HepG2 (cell line): ENCODE results near the gene INHA. TPM values are rescaled to one million over a fixed set of nuclear protein-coding genes. Genes with fewer than 3 reads are reported as not detected.

Source experiments
- ATAC-seq: fragments of 200-7000 bp; cut with Tn5 transposase; 3 replicates; pipeline ENCODE4 v1.9.1; 2020; ENCODE audit warnings: mild to moderate bottlenecking, moderate library complexity
- BruUV-seq: library from RNA; stranded (reverse); fragments of 400-500 nt; replicated peaks from 2 replicates; lab custom pipeline; 2021; lab: Mats Ljungman, UMichigan
- CTCF ChIA-PET: fragments of 300-600 bp; formaldehyde crosslinking; extraction: SDS; loops from one replicate; lab custom pipeline; 2021; ENCODE audit warnings: low total read pairs, inconsistent platforms, low intra/inter-chr PET ratio; lab: Yijun Ruan, JAX
- POLR2A ChIA-PET: fragments of 350-600 bp; sonication (Branson Sonifier 250); formaldehyde crosslinking; loops from one replicate; lab custom pipeline; 2020; ENCODE audit warnings: antibody characterized with exemption, inconsistent platforms; lab: Yijun Ruan, JAX
- DNase-seq: peaks from one replicate; pipeline ENCODE4 v3.0.0-alpha.2; 2015; ENCODE audit warnings: low spot score
- FAIRE-seq: peaks from 3 replicates; lab custom pipeline; 2011; peaks lifted over from hg19 to GRCh38; lab: Jason Lieb, UNC
- H2AFZ ChIP-seq: one replicate; pipeline ENCODE4 v1.6.1; 2011; ENCODE audit warnings: low read length, inconsistent platforms
- H3K27ac ChIP-seq: fragments of 300-600 bp; 3 replicates; pipeline ENCODE4 v1.8.0; 2011; ENCODE audit warnings: mixed run types, mild to moderate bottlenecking, mixed read lengths, low read length, inconsistent platforms; ENCODE audit not compliant: insufficient read depth; ENCODE audit errors: extremely low read length
- H3K27me3 ChIP-seq, 2 experiments: fragments of 200-600 bp in 1 of 2; 2 replicates in 1 of 2; 3 replicates in 1 of 2; pipeline versions ENCODE4 v1.6.0 to v1.8.0; 2011; ENCODE audit warnings: low read length in 2 of 2, mild to moderate bottlenecking in 2 of 2, moderate library complexity in 2 of 2, inconsistent platforms in 1 of 2; ENCODE audit not compliant: insufficient read depth in 2 of 2, control insufficient read depth in 1 of 2
- H3K36me3 ChIP-seq, 2 experiments: fragments of 200-600 bp in 1 of 2; replicated peaks in 1 of 2; 2 replicates in 1 of 2; 3 replicates in 1 of 2; pipeline versions ENCODE4 v1.5.1 to v1.8.0; 2011; ENCODE audit warnings: low read length in 2 of 2, inconsistent platforms in 1 of 2; ENCODE audit not compliant: insufficient read depth in 2 of 2, control insufficient read depth in 1 of 2
- H3K4me1 ChIP-seq: 2 replicates; pipeline ENCODE4 v1.5.1; 2012; ENCODE audit warnings: low read length, inconsistent platforms; ENCODE audit not compliant: insufficient read depth
- H3K4me2 ChIP-seq: 2 replicates; pipeline ENCODE4 v1.6.0; 2011; ENCODE audit warnings: low read depth, low read length, inconsistent platforms
- H3K4me3 ChIP-seq, 3 experiments: fragments of 200-600 bp in 1 of 3; sonication (generic), shearing (Covaris generic) in 1 of 3; replicated peaks in 1 of 3; 2 replicates each; pipeline ENCODE4 v1.5.1; 2011 to 2016; ENCODE audit warnings: low read length in 3 of 3, inconsistent platforms in 2 of 3, low read depth in 2 of 3, mild to moderate bottlenecking in 2 of 3, control low read depth in 1 of 3, mixed read lengths in 1 of 3; ENCODE audit not compliant: insufficient read depth in 1 of 3
- H3K79me2 ChIP-seq: one replicate; pipeline ENCODE4 v1.6.1; 2011; ENCODE audit warnings: low read length, inconsistent platforms; ENCODE audit not compliant: insufficient read depth
- H3K9ac ChIP-seq: 2 replicates; pipeline ENCODE4 v1.6.0; 2011; ENCODE audit warnings: mild to moderate bottlenecking, low read depth, low read length, inconsistent platforms; ENCODE audit not compliant: insufficient read depth
- H3K9me3 ChIP-seq: 2 replicates; pipeline ENCODE4 v1.5.1; 2012; ENCODE audit warnings: mild to moderate bottlenecking, low read length
- H4K20me1 ChIP-seq: 2 replicates; pipeline ENCODE4 v1.6.0; 2011; ENCODE audit warnings: inconsistent platforms, mild to moderate bottlenecking, low read length, moderate library complexity; ENCODE audit not compliant: insufficient read depth
- HES4 ChIP-seq: sonication (generic); formaldehyde crosslinking; IDR thresholded peaks from 2 replicates; pipeline ENCODE4 v1.9.0; 2021; ENCODE audit warnings: mild to moderate bottlenecking, missing genetic modification reagents, borderline replicate concordance
- PHF21A ChIP-seq: sonication (generic); formaldehyde crosslinking; IDR thresholded peaks from 2 replicates; pipeline ENCODE4 v1.5.0; 2020; ENCODE audit warnings: mild to moderate bottlenecking, missing genetic modification reagents
- PRMT3 ChIP-seq: sonication (generic); formaldehyde crosslinking; IDR thresholded peaks from 2 replicates; pipeline ENCODE4 v1.8.1; 2022; ENCODE audit warnings: low read depth, mild to moderate bottlenecking, moderate library complexity, missing genetic modification reagents, borderline replicate concordance
- RFX5 ChIP-seq: IDR thresholded peaks from 2 replicates; pipeline ENCODE4 v1.6.1; 2011; ENCODE audit warnings: low read depth, low read length, improper control_type of control experiment
- ZNF251 ChIP-seq: sonication (generic); formaldehyde crosslinking; IDR thresholded peaks from 2 replicates; pipeline ENCODE4 v1.9.0; 2021; ENCODE audit warnings: mild to moderate bottlenecking, missing genetic modification reagents
- ZNF670 ChIP-seq: sonication (generic); formaldehyde crosslinking; IDR thresholded peaks from 2 replicates; pipeline ENCODE4 v1.8.0; 2022; ENCODE audit warnings: mild to moderate bottlenecking, missing genetic modification reagents, borderline replicate concordance
- WGBS: methylation state at CpG from one replicate; pipeline ENCODE4 v1.1.6; 2017; ENCODE audit warnings: low lambda C conversion rate; 5-methylcytosine and 5-hydroxymethylcytosine counted together
- in situ Hi-C: cut with HindIII; loops from 2 replicates; pipeline ENCODE4 v1.10.0; 2017; ENCODE audit warnings: low pct_unique_long_range_greater_than_20kb; ENCODE audit not compliant: extremely low pct_ligation_motif_present
- intact Hi-C: fragments of 100-400 bp; cut with micrococcal nuclease; formaldehyde crosslinking; loops from one replicate; pipeline ENCODE4 v1.10.0; 2022; ENCODE audit not compliant: unreplicated experiment
- polyA plus RNA-seq, 8 experiments: library from polyadenylated mRNA; depleted of rRNA in 3 of 8; stranded (reverse) in 7 of 8; unstranded in 1 of 8; fragments of >200 nt; fragmentation: Illumina TruSeq in 4 of 8; extraction: Trizol in 4 of 8; gene quantifications; 2 replicates each; pipeline versions ENCODE4 v1.2.1 to v1.2.3, GENCODE V29; 2011 to 2016; ENCODE audit warnings: low read depth in 4 of 8, missing spikeins in 1 of 8, mixed read lengths in 1 of 8; ENCODE audit not compliant: insufficient read depth in 1 of 8
- total RNA-seq, 5 experiments: library from RNA; depleted of rRNA; stranded (reverse); fragments of >200 nt; fragmentation: Illumina TruSeq; extraction: Trizol; gene quantifications; 2 replicates each; pipeline ENCODE4 v1.2.3, GENCODE V29; 2016; ENCODE audit warnings: low read depth in 1 of 5
- TF ChIP-seq, protein P1 (sequence below), 2 experiments: sonication (generic) in 1 of 2; formaldehyde crosslinking in 1 of 2; IDR thresholded peaks; 2 replicates each; pipeline versions ENCODE4 v1.4.0 to v1.6.1; 2016 to 2020; ENCODE audit warnings: borderline replicate concordance in 1 of 2, low read depth in 1 of 2, mild to moderate bottlenecking in 1 of 2, missing genetic modification reagents in 1 of 2
- TF ChIP-seq, protein P2 (sequence below): sonication (generic); formaldehyde crosslinking; IDR thresholded peaks from 2 replicates; pipeline ENCODE4 v1.4.0; 2020; ENCODE audit warnings: mild to moderate bottlenecking, missing genetic modification reagents

Gene INHA
- total and polyA plus RNA-seq, 2 of the 13 experiments (the other 11 are each of a cell fraction or from before 2014, with no cell fraction given) = 4.1 to 15.2 TPM

DNA sequence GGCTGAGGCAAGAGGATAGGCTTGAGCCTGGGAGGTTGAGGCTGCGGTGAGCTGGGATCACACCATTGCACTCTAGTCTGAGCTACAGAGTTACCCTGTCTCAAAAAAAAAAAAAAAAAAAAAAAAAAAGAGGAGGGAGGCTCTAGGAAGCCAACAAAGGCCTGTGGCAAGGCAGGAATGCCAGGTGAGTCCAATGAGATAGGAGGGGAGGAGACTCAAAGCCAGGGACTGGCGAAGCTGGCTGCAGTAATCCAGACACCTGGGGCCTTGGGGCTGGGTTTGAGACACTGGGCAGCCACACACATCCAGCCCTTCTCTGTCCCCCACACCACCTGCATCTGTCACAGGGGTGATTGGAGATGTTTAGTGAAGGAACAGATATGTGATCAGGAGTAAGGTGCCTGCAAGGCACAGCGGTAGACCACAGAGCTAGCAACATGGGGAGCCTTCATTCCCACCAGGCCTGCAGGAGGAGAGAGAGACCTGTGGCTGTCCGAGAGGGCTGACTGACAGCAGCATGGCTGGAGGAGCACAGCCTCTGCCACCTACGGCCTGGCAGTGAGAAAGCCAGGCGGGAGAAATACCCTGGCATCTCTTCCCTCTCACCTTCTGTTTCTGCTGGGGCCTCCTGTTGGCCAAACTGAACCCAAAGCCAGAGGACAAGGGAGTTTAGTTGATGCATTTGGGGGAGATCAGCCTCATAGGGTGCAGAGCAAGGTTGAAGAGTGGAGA, 38.0 kb upstream of the INHA start (continued):
- TF ChIP-seq, protein P1, sequence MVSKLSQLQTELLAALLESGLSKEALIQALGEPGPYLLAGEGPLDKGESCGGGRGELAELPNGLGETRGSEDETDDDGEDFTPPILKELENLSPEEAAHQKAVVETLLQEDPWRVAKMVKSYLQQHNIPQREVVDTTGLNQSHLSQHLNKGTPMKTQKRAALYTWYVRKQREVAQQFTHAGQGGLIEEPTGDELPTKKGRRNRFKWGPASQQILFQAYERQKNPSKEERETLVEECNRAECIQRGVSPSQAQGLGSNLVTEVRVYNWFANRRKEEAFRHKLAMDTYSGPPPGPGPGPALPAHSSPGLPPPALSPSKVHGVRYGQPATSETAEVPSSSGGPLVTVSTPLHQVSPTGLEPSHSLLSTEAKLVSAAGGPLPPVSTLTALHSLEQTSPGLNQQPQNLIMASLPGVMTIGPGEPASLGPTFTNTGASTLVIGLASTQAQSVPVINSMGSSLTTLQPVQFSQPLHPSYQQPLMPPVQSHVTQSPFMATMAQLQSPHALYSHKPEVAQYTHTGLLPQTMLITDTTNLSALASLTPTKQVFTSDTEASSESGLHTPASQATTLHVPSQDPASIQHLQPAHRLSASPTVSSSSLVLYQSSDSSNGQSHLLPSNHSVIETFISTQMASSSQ (IDR thresholded peaks at IDR 0.05; ENCODE audit: low read depth) = no peak
- TF ChIP-seq, protein P1 (CRISPR knock-in tag; IDR thresholded peaks at IDR 0.05; ENCODE audit: borderline replicate concordance) = no peak
- TF ChIP-seq PRMT3 (CRISPR knock-in tag) = no peak
- TF ChIP-seq HES4 (CRISPR knock-in tag) = no peak
- no peak for TF ChIP-seq RFX5
- TF ChIP-seq ZNF251 = no peak

DNA sequence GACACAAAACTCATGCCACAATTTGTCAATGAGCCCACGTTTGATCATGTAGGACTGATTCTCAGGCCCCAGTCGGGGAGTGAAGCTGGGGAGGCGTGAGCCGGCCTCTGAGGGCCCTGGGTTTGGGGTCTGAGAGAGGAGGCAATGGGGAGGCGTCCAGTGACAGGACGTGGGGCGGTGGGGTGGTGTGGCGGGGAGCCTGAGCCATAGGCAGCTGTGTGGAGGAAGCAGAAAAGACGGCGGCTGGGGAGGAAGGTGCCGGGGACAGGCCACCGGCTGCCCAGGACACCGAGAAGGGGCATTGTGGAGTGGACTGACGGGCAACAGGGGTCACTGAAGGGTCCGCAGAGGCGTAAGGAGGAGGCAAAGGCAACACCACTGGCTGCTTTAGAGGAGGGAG, 35.7 kb upstream of the INHA start:
- Histone ChIP-seq H3K9ac (no peak overlapping the region), H3K9me3 (no peaks in the 10 kb centered on the region), H4K20me1 (peaks cover 32% of the 10 kb centered on the region), H3K4me1 (peaks cover 32% of the 10 kb centered on the region), H3K36me3 (peaks cover 15 to 25% of the 10 kb centered on the region in 2 experiments), H3K27ac (no peak overlapping the region), H3K27me3 (peaks cover 8 to 53% of the 10 kb centered on the region in 2 experiments; a peak in 4 of 5 replicates), H2AFZ (no peak overlapping the region), H3K4me2 (peak overlapping the region; percentile 51; the same call in 1 of the 2 replicates), H3K4me3 (no peak overlapping the region), H3K79me2 (peaks cover 7% of the 10 kb centered on the region)
- ATAC-seq (peak; percentile 3), DNase-seq (no peak), FAIRE-seq (no peak)
- in situ Hi-C loops = no loop called here
- CTCF ChIA-PET = no interaction called here
- no TSS peak for BruUV-seq
- TF ChIP-seq, protein P2, sequence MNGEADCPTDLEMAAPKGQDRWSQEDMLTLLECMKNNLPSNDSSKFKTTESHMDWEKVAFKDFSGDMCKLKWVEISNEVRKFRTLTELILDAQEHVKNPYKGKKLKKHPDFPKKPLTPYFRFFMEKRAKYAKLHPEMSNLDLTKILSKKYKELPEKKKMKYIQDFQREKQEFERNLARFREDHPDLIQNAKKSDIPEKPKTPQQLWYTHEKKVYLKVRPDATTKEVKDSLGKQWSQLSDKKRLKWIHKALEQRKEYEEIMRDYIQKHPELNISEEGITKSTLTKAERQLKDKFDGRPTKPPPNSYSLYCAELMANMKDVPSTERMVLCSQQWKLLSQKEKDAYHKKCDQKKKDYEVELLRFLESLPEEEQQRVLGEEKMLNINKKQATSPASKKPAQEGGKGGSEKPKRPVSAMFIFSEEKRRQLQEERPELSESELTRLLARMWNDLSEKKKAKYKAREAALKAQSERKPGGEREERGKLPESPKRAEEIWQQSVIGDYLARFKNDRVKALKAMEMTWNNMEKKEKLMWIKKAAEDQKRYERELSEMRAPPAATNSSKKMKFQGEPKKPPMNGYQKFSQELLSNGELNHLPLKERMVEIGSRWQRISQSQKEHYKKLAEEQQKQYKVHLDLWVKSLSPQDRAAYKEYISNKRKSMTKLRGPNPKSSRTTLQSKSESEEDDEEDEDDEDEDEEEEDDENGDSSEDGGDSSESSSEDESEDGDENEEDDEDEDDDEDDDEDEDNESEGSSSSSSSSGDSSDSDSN (CRISPR knock-in tag) = 0 out of 2 replicates have a peak, but pooled peaks have one; percentile 10
- no peak for TF ChIP-seq ZNF670 (CRISPR knock-in tag)
- TF ChIP-seq PHF21A (CRISPR knock-in tag) = no peak
- intact Hi-C loops = loop anchor here (10.0 kb wide), 1 partner anchor 242 kb away; no protein-coding TSS in a partner anchor
- POLR2A ChIA-PET = interaction anchor here (1.5 kb wide), 1 partner anchor 38 kb away, joined by 9 read pairs; the partner anchor contains the start of gene GMPPA
- 55% methylated on average over 16 of the region's 16 CpGs for WGBS
